HG03342 (cell line): ENCODE data around the gene MOCOS.
"Not testable (repeated sequence)": the region's sequence is repeated elsewhere in the genome, so short reads cannot be mapped to it uniquely, and the experiment has no call there.

Experiments used
- ATAC-seq: cut with Tn5 transposase; IDR thresholded peaks from one replicate; pipeline ENCODE4 v1.9.1; 2021; ENCODE audit warnings: mild to moderate bottlenecking, moderate library complexity; ENCODE audit not compliant: unreplicated experiment

Gene MOCOS, protein sequence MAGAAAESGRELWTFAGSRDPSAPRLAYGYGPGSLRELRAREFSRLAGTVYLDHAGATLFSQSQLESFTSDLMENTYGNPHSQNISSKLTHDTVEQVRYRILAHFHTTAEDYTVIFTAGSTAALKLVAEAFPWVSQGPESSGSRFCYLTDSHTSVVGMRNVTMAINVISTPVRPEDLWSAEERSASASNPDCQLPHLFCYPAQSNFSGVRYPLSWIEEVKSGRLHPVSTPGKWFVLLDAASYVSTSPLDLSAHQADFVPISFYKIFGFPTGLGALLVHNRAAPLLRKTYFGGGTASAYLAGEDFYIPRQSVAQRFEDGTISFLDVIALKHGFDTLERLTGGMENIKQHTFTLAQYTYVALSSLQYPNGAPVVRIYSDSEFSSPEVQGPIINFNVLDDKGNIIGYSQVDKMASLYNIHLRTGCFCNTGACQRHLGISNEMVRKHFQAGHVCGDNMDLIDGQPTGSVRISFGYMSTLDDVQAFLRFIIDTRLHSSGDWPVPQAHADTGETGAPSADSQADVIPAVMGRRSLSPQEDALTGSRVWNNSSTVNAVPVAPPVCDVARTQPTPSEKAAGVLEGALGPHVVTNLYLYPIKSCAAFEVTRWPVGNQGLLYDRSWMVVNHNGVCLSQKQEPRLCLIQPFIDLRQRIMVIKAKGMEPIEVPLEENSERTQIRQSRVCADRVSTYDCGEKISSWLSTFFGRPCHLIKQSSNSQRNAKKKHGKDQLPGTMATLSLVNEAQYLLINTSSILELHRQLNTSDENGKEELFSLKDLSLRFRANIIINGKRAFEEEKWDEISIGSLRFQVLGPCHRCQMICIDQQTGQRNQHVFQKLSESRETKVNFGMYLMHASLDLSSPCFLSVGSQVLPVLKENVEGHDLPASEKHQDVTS

DNA sequence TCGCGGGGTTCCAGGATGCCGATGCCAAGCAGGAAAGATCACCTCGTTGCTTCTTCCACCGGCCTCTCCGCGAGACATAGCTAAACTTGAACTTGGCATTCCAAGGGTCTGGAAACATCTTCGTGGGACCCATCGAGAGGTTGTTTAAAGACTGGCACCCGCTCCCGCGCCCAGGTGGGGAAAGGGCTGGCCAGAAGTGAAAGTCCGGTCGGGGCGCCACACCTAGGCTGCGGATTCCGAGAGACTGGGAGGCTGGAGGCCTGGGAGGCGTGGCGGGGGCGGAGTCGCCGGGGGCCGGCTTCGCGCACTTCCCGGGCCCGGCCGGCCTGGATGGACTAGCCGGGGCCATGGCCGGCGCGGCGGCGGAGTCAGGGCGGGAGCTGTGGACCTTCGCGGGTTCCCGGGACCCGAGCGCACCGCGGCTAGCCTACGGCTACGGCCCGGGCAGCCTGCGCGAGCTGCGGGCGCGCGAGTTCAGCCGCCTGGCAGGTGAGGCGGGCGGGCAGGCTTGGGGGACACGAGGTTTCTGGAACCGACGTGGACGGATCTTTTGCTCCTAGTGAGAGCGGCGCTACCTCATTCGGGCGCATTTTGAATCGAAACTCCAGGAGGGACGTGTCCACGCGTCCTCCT lies at the start of gene MOCOS:
Gene MOCOS, plus strand, starts transcription at position 305 of the 633 bp plus-strand sequence. Its CDS starts 43 bp downstream, at position 348.
- peak; percentile 53 for ATAC-seq

DNA sequence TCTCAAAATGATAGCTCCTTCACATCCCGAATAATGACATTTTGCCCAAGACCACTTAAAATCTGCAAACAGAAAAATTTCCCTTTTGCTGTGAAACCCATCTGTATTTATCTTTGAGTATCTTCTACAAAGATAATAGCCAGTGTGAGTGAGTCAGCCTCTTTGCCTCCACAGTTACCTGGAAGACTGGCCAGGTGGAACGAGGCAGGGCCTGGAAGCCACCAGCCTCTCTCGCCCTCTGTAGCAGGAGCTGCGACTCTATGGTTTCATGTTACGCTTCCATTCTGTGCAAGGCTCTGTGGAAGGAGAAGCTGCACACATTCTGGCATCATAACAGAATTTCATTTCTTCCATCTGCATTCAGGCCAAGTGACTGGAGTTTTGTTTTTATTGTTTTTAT lies 48.1 kb upstream of the MOCOS start:
- ATAC-seq, result no peak

DNA sequence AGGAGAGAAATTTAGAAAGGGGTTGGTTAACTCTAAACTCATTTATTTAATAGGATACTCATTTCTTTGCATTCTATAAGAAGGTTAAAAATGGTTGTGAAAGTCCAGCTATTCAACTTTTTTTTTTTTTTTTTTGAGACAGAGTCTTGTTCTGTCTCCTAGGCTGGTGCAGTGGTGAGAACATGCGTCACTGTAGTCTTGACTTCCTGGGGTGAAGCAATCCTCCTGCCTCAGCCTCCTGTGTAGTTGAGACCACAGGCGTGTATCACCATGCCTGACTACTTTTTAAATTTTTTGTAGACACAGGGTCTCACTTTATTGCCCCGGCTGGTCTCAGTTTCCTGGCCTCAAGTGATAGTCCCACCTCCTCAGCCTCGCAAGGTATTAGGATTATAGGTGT lies 45.7 kb upstream of the MOCOS start:
- no peak for ATAC-seq

DNA sequence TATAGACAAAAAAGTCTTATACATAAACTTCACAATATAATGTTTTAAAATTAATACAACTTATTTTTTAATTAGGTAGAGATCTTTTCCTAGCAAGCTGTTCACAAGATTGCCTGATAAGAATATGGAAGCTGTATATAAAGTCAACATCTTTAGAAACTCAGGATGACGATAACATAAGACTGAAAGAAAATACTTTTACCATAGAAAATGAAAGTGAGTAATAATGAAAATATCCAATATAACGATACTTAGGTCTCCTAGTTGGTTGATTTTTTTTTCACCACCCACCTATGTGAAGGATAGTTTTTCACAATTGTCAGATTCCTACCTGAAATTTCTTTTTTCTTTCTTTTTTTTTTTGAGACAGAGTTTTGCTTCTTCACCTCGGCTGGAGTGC lies 44.5 kb upstream of the MOCOS start:
- ATAC-seq, result no peak

- no peak for ATAC-seq
These were observed 43.9 kb upstream of the MOCOS start for GRCh38 chr18:36143391-36143790.

- ATAC-seq, result peak; percentile 96
These were observed 37.6 kb upstream of the MOCOS start for GRCh38 chr18:36149514-36150289.

DNA sequence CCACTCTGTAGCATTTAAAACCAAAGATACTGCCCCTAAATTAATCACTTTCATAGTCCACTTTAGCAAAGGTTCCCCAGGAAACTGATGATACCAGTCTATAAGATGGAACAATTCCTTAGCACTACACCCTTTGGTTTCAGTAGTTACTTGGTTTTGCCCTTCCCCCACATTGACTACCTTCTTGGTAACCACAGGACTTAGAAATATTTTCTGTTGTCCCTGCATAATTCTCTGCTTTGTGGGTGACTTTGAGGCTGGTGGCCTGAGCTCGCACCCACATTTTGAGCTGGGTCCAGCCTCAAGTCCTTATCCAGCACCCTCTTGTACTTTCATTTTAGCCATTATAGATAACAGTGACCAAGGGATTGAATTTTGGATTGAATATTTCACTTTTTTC lies 34.5 kb upstream of the MOCOS start:
- no peak for ATAC-seq

GRCh38 chr18:36153203-36153602 lies 34.1 kb upstream of the MOCOS start:
- no peak for ATAC-seq

DNA sequence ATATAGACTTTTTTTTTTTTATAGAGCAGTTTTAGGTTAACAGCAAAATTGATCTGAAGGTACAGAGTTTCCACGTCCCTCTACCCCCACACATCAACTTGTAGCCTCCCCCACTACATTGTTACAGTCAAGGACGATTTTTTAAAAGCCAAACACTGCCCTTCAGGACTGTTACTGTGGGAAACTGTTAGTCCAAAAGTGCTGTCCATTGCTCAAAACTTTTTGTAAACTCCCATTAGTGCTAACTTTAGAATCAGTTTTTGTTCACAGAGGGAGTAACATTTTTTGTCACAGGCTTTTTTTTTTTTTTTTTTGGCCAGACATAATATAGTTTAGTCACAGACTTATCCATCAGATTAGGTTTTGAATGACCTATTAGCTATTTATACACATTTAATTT lies 33.5 kb upstream of the MOCOS start:
- ATAC-seq, result no peak

- no peak for ATAC-seq
These were observed 31.2 kb upstream of the MOCOS start for GRCh38 chr18:36155851-36156757.

DNA sequence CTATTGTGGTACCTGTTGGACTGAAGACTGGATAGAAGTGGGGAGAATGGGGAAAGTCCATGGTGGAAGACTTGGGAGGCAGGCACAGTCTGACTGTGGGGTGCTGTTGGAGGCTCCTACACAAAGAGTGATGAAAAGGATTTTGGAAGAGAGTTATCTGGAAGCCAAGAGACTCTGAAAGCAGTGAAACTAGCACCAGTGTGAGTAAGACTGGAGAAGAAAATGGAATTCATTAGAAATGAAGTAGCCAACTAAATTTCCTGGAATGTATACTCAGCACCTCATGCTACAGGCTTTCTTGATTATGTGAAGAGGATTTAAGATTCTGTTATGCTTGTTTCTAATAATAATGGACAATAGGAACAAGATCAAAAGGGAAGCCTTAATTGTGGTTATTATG lies 29.9 kb upstream of the MOCOS start:
- no peak for ATAC-seq

DNA sequence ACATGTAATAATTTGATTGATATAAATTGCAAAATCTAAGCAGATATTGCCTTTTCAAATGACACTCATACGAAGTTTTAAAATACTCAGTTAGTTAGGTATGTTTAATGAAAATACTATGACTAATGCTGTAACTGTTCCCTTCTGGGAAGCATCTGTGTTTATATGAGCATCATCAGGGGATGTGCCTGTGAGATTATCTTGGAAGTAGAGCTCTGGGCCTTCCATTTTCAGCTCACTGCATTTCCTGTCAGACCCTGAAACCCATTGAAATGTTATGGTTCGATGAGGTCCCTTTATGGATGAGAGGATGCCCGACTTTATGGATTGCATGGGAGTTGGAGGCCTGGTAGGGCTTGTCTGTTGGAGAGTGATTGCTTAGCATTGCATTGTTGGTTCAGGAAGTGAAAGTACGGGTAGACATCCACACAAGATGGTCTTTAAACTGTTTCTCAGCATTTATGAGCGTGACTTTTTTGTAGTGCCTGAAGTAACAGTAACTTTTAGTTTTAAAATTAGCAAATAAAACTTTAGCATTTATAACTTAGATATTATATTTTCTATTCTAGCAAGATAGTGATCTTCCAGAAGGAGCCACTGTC lies 28.9 kb upstream of the MOCOS start:
- ATAC-seq, result no peak

DNA sequence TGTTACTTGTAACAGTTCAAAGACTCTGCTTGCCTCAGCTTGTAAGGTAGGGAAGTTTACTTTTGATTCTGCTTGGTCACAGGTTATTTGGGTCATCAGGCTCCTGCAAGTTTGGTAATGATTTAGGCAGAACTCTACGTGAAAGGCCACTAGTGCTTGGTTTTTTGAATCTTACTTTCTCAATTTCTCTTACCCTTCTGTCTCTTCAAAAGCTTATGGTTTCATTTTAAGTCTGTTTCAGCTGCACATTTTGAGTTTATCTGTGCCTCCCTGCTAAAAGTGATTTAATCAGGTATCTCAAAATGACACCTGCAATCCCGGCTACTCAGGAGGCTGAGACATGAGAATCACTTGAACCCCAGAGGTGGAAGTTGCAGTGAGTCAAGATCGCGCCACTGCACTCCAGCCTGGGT lies 26.3 kb upstream of the MOCOS start:
- no peak for ATAC-seq

- ATAC-seq, result no peak
These were observed 24.3 kb upstream of the MOCOS start for GRCh38 chr18:36162981-36163380.

- no peak for ATAC-seq
These were observed 19.5 kb upstream of the MOCOS start for GRCh38 chr18:36167692-36168218.

DNA sequence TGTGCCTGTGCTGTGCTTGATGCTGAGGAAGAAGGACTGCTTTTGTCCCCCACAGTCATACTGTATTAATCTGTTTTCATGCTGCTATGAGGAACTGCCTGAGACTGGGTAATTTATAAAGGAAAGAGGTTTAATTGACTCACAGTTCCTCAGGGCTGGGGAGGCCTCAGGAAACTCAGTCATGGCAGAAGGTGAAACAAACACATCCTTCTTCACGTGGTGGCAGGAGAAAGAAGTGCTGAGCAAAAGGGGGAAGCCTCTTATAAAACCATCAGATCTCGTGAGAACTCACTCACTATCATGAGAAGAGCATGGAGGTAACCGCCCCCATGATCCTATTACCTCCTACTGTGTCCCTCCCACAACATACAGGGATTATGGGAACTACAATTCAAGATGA lies 19.0 kb upstream of the MOCOS start:
- not testable (repeated sequence) for ATAC-seq

- no peak for ATAC-seq
These were observed 17.4 kb upstream of the MOCOS start for GRCh38 chr18:36169938-36170337.

GRCh38 chr18:36175481-36175880 lies 11.8 kb upstream of the MOCOS start:
- no peak for ATAC-seq

- no peak for ATAC-seq
These were observed 11.1 kb upstream of the MOCOS start for GRCh38 chr18:36176177-36176584.
